ENCODE results near the gene DISP1. TPM values are rescaled to one million over a fixed set of nuclear protein-coding genes. Genes with fewer than 3 reads are reported as not detected.
A peak's percentile ranks its signal among the peaks of the same experiment; 100 is the strongest.

DISP1 gene
- total RNA-seq, 1 donor from 2014 or later, result 22.9 TPM

GRCh38 chr1:222828939-222829338, 14.1 kb downstream of the DISP1 start:
- TF ChIP-seq, protein P1, sequence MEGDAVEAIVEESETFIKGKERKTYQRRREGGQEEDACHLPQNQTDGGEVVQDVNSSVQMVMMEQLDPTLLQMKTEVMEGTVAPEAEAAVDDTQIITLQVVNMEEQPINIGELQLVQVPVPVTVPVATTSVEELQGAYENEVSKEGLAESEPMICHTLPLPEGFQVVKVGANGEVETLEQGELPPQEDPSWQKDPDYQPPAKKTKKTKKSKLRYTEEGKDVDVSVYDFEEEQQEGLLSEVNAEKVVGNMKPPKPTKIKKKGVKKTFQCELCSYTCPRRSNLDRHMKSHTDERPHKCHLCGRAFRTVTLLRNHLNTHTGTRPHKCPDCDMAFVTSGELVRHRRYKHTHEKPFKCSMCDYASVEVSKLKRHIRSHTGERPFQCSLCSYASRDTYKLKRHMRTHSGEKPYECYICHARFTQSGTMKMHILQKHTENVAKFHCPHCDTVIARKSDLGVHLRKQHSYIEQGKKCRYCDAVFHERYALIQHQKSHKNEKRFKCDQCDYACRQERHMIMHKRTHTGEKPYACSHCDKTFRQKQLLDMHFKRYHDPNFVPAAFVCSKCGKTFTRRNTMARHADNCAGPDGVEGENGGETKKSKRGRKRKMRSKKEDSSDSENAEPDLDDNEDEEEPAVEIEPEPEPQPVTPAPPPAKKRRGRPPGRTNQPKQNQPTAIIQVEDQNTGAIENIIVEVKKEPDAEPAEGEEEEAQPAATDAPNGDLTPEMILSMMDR (IDR thresholded peaks at IDR 0.05), result no peak
- H3K27me3 ChIP-seq, result no peaks in the 10 kb centered on the region
- no peak for ATAC-seq

DNA sequence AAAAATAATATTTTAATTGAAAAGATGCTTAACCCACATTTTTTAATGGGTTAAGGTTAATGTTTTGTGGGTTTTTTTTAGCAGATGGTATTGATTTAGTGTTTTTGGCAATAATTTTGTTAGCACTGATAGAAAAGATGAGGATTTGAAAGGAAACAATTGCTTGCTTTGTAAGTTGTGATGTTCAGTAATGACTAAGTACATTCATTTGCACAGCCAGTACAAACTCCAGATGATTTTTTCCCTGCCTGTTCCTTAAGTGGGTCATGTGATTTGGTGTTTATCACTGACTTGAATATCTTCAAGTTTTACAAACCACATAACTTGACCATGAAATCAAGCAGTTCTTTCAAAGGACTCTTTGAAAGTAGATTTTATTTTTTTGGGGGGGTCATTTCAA, 15.0 kb downstream of the DISP1 start:
- Histone ChIP-seq H3K9me3 (no peaks in the 10 kb centered on the region), H3K4me1 (no peaks in the 10 kb centered on the region), H3K4me3 (no peak overlapping the region), H3K36me3 (no peaks in the 10 kb centered on the region), H3K27me3 (no peaks in the 10 kb centered on the region), H3K27ac (no peak overlapping the region)
- TF ChIP-seq, protein P1 (IDR thresholded peaks at IDR 0.05), result no peak
- intact Hi-C loops (cut with DNase I), result no loop called here
- ATAC-seq (no peak), DNase-seq (no peak)

More at GRCh38 chr1:222828939-222829338, 14.1 kb downstream of the DISP1 start:
- no peak overlapping the region for H3K27ac ChIP-seq
- H3K9me3 ChIP-seq, result no peaks in the 10 kb centered on the region
- no peak overlapping the region for H3K4me3 ChIP-seq
- intact Hi-C loops (cut with DNase I), result no loop called here
- DNase-seq, result no peak
- H3K4me1 ChIP-seq, result no peaks in the 10 kb centered on the region
- H3K36me3 ChIP-seq, result no peaks in the 10 kb centered on the region

GRCh38 chr1:222833356-222833876, 18.6 kb downstream of the DISP1 start:
- Histone ChIP-seq H3K9me3 (no peaks in the 10 kb centered on the region), H3K36me3 (no peaks in the 10 kb centered on the region), H3K27me3 (no peaks in the 10 kb centered on the region), H3K27ac (no peak overlapping the region), H3K4me3 (no peak overlapping the region), H3K4me1 (no peaks in the 10 kb centered on the region)
- DNase-seq, result no peak
- intact Hi-C loops (cut with DNase I), result no loop called here
- TF ChIP-seq, protein P1 (IDR thresholded peaks at IDR 0.05), result no peak
- ATAC-seq, result no peak

DNA sequence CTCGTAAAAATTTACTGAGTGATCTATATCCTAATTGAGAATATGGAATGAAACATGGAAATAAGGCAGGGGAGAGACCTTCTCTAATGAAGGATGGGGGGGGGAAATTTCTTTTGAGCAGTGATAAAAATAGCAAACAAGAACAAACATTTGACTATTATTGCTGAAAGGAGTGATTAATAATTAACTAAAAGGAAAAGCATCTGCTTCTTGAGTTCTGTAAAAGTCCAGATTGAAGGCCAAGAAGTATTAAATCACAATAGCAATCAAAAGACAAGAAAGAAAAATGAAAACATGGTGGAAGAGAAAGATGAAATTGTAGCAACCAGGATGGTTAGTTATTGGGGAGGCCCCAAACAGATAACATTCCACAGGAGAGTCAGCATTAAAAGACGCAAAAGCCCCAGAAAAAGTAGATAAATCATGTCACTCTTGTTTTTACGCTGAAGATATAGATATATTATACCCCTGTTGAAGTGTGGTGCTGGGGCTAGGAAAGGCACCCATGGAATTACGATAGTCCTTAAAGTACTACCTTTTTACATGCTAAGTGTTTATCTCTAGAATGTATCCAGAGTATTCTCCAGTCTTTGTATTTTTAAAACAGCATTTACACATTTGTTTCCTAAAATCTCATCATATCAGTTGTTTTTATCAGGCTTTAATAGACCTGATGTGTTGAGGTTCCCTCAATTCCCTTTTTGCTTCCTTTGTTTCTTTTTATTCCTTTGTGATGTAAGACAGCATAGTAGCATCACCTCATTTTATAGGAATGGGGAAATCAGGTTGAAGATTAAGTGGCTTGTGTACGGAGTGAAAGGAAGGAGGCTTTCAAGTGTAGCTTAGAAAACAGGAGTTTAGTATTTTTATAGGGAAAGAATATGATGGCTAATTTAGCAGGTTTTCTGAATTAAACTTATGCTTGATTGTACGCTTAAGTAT, 28.9 kb downstream of the DISP1 start:
- peak; percentile 43 for ATAC-seq
- Histone ChIP-seq H3K27me3 (no peaks in the 10 kb centered on the region), H3K27ac (no peak overlapping the region), H3K4me1 (no peaks in the 10 kb centered on the region), H3K36me3 (no peaks in the 10 kb centered on the region), H3K9me3 (no peaks in the 10 kb centered on the region), H3K4me3 (no peak overlapping the region)
- TF ChIP-seq, protein P1 (IDR thresholded peaks at IDR 0.05), result no peak
- intact Hi-C loops (cut with DNase I), result no loop called here
- DNase-seq, result no peak

DNA sequence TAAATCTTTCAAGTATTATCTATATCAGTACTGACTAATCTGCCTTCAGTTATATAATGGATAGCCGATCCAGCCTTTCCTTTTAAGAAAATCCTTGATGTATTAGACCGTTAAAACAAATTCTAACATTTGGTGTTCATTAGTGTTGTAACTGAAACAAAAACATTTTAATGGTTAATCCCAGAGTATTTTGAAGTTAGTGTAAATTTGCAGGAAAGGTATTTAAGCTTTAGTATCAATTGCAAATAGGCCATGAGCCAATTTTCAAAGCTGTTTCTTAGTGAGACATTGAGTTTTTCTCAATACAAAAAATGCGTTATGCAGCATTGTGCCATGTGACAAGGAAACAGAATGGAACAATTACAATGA, 29.6 kb downstream of the DISP1 start:
- no peaks in the 10 kb centered on the region for H3K4me1 ChIP-seq
- H3K9me3 ChIP-seq, result no peaks in the 10 kb centered on the region
- H3K4me3 ChIP-seq, result no peak overlapping the region
- H3K27me3 ChIP-seq, result no peaks in the 10 kb centered on the region
- H3K27ac ChIP-seq, result no peak overlapping the region
- no peak for DNase-seq
- intact Hi-C loops (cut with DNase I), result no loop called here
- H3K36me3 ChIP-seq, result no peaks in the 10 kb centered on the region
- TF ChIP-seq, protein P1 (IDR thresholded peaks at IDR 0.05), result no peak
- ATAC-seq, result no peak

Measured in upper lobe of right lung (tissue), 1 donor.